ENCODE results near the gene C10orf53. TPM values are rescaled to one million over a fixed set of nuclear protein-coding genes. Genes with fewer than 3 reads are reported as not detected.

The C10orf53 gene
- total and polyA plus RNA-seq, 2 of the 8 experiments (the other 6 are each of a cell fraction or from before 2014, with no cell fraction given): not detected

GRCh38 chr10:49689882-49690510, 10.5 kb downstream of the C10orf53 start (continued):
- TF ChIP-seq, protein P1, sequence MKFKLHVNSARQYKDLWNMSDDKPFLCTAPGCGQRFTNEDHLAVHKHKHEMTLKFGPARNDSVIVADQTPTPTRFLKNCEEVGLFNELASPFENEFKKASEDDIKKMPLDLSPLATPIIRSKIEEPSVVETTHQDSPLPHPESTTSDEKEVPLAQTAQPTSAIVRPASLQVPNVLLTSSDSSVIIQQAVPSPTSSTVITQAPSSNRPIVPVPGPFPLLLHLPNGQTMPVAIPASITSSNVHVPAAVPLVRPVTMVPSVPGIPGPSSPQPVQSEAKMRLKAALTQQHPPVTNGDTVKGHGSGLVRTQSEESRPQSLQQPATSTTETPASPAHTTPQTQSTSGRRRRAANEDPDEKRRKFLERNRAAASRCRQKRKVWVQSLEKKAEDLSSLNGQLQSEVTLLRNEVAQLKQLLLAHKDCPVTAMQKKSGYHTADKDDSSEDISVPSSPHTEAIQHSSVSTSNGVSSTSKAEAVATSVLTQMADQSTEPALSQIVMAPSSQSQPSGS (IDR thresholded peaks at IDR 0.05; ENCODE audit: low read length): 0 out of 2 replicates have a peak, but pooled peaks have one; percentile 17
- no peak for TF ChIP-seq JUN (IDR thresholded peaks at IDR 0.05; ENCODE audit: low read depth, low read length)
- peak; percentile 71; the same call in 1 of the 2 replicates for TF ChIP-seq KDM1A (IDR thresholded peaks at IDR 0.05; ENCODE audit: borderline replicate concordance, low read length)
- peak; percentile 56 for TF ChIP-seq SP1 (IDR thresholded peaks at IDR 0.05; ENCODE audit: low read depth, low read length)
- 0 out of 2 replicates have a peak, but pooled peaks have one; percentile 47 for TF ChIP-seq EGR1 (IDR thresholded peaks at IDR 0.05; ENCODE audit: borderline replicate concordance, low read depth, low read length)
- no peak for TF ChIP-seq TEAD4 (IDR thresholded peaks at IDR 0.05; ENCODE audit: low read depth, low read length)
- no peak for TF ChIP-seq HDAC6 (IDR thresholded peaks at IDR 0.05; ENCODE audit: low read depth, low read length)
- TF ChIP-seq HDAC2 (IDR thresholded peaks at IDR 0.05; ENCODE audit: borderline replicate concordance in 1 of 2, low read depth in 2 of 2, low read length in 2 of 2): peak; percentile 26 to 36; a peak in 1 of 4 replicates
- TF ChIP-seq KDM4A (IDR thresholded peaks at IDR 0.05; ENCODE audit: low read depth, low read length, severe bottlenecking): no peak
- TF ChIP-seq YY1 (IDR thresholded peaks at IDR 0.05; ENCODE audit: low read depth, low read length): peak; percentile 30; the same call in 1 of the 2 replicates
- TF ChIP-seq CHD2 (IDR thresholded peaks at IDR 0.05; ENCODE audit: low read length): no peak
- peak; percentile 92 for TF ChIP-seq ASH2L (IDR thresholded peaks at IDR 0.05; ENCODE audit: low read length)
- 0 out of 4 replicates have a peak, but pooled peaks of 1 of the 2 experiments have one; percentile 2 for TF ChIP-seq RAD21 (IDR thresholded peaks at IDR 0.05 in 1 of 2, conservative IDR thresholded peaks at IDR 0.05 in 1 of 2; ENCODE audit: low read depth in 2 of 2, low read length in 2 of 2)
- peak in 1 of 2 experiments; percentile 68; a peak in 1 of 3 replicates for TF ChIP-seq EP300 (IDR thresholded peaks at IDR 0.05; ENCODE audit: borderline replicate concordance in 1 of 2, low read depth in 2 of 2, low read length in 2 of 2)
